ENCODE results near the gene GAS6.

- no peak for TF ChIP-seq CTCF (IDR thresholded peaks at IDR 0.05; ENCODE audit: borderline replicate concordance, extremely low read depth, low read length, poor library complexity, severe bottlenecking)
- TF ChIP-seq EZH2 (IDR thresholded peaks at IDR 0.05; ENCODE audit: borderline replicate concordance, low read depth, low read length, severe bottlenecking): no peak
Measured at GRCh38 chr13:113842336-113843062, 21.4 kb downstream of the GAS6 start.

All from DND-41 (cell line).